GM10248 (cell line): ENCODE measurements around the gene MORN5.
A peak's percentile ranks its signal among the peaks of the same experiment; 100 is the strongest.

Experiments
- CTCF ChIA-PET: fragments of 300-600 bp; sonication (Branson Sonifier 250); formaldehyde crosslinking; extraction: SDS; loops from one replicate; lab custom pipeline; 2021; ENCODE audit warnings: antibody characterized with exemption; lab: Yijun Ruan, JAX
- POLR2A ChIA-PET: fragments of 350-650 bp; sonication (Branson Sonifier 250); formaldehyde crosslinking; extraction: SDS; loops from one replicate; lab custom pipeline; 2020; ENCODE audit warnings: antibody characterized with exemption; lab: Yijun Ruan, JAX
- DNase-seq: peaks from one replicate; pipeline ENCODE4 v3.0.0; 2012; ENCODE audit errors: extremely low spot score
- TF ChIP-seq, protein P1 (sequence below): IDR thresholded peaks from 2 replicates; pipeline ENCODE4 v1.5.1; 2012; ENCODE audit warnings: mild to moderate bottlenecking, low read depth; ENCODE audit errors: extremely low read depth, missing control alignments, control extremely low read depth

The MORN5 gene

DNA sequence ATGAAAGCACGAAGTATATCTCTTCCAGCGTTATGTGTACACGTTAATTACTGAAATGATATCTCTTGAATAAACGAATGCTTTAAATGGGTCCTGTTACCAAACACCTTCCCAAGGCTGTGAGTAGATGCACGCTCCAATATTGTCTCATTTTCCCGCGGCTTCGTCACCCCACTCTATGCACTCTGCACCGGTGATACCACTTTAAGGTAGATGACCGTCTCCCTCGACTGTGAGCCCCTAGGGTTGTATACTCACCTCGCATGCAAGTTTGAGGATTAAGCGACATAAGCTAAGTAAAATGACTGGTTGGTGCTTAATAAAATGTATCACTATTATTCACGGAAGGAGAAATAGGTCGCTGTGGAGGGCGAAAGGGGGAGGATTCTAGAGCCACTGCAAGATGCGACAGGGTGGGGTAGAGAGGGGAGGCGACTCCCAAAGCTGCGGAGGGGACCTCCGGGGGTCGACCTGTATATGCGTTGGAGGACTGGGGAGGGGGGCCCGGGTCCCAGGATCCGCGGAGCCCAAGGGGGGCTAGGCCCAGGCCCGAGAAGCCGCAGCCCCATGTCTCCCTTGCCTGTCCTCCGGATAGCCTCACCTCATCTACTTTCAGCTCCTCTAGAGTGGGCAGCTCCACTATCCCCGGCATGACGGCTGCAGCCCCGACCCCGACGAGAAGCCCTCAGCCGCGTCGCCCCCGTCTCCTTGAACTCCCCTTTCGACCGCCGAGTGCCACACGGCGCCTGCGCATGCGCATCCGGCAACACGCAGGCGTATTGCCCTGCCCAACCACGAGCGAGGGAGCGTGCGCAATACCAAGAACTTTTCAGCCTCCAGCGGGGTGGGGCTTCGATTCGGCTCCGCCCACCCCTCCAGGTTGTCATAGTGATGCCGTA, at the start of gene MORN5, which contains the start of gene NDUFA8:
TSS of gene MORN5 (plus strand) at position 883 of the 899 bp plus-strand sequence. CDS start 65 bp downstream, outside the sequence.
TSS of gene NDUFA8 (minus strand) at position 754 of the 899 bp plus-strand sequence. CDS start at position 652, 102 bp downstream.
- TF ChIP-seq, protein P1, sequence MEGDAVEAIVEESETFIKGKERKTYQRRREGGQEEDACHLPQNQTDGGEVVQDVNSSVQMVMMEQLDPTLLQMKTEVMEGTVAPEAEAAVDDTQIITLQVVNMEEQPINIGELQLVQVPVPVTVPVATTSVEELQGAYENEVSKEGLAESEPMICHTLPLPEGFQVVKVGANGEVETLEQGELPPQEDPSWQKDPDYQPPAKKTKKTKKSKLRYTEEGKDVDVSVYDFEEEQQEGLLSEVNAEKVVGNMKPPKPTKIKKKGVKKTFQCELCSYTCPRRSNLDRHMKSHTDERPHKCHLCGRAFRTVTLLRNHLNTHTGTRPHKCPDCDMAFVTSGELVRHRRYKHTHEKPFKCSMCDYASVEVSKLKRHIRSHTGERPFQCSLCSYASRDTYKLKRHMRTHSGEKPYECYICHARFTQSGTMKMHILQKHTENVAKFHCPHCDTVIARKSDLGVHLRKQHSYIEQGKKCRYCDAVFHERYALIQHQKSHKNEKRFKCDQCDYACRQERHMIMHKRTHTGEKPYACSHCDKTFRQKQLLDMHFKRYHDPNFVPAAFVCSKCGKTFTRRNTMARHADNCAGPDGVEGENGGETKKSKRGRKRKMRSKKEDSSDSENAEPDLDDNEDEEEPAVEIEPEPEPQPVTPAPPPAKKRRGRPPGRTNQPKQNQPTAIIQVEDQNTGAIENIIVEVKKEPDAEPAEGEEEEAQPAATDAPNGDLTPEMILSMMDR: no peak
- POLR2A ChIA-PET: no interaction called here

DNA sequence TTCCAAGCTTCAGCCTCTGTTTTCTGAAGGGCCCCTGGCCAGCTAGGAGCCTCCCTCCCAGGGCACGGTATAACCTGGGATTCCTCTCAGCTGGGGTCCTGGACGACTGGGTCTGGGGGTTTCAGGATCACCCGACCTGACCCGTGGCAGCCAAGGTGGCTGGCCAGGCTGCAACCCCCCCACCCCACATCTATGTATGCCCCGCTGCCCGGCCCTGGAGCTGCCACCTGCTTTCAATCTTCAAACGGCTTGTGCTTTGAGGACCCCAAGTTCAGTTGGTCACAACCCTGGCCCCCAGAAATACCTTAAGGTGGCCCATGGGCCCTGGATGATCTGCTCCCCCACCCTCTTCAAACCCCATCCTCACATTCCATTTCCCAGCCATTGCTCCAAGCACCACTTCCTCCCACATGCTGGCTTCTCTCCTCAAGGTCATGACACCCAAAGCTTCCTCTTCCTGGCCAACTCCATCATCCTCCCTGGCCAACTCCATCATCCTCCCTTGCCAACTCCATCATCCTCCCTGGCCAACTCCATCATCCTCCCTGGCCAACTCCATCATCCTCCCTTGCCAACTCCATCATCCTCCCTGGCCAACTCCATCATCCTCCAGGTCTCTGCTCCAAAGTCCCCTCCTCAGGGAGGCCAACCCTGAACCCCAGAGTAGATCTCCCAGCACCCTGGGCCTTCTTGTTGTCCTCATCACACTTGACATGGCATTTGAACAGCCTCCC, 49.4 kb upstream of the MORN5 start:
- TF ChIP-seq, protein P1: no peak
- ChIA-PET POLR2A (no interaction called here), CTCF (interaction anchor here (1.3 to 9.3 kb wide), 4 partner anchors 12 to 355 kb away, joined by 3 to 75 read pairs (median 28); no protein-coding TSS in a partner anchor)
- no peak for DNase-seq

More for the DNA sequence above, at the start of gene MORN5, which contains the start of gene NDUFA8:
- CTCF ChIA-PET: interaction anchor here (0.9 to 3.0 kb wide), 13 partner anchors 8 to 186 kb away, joined by 3 to 16 read pairs (median 3); no protein-coding TSS in a partner anchor
- DNase-seq: peak; percentile 99

DNA sequence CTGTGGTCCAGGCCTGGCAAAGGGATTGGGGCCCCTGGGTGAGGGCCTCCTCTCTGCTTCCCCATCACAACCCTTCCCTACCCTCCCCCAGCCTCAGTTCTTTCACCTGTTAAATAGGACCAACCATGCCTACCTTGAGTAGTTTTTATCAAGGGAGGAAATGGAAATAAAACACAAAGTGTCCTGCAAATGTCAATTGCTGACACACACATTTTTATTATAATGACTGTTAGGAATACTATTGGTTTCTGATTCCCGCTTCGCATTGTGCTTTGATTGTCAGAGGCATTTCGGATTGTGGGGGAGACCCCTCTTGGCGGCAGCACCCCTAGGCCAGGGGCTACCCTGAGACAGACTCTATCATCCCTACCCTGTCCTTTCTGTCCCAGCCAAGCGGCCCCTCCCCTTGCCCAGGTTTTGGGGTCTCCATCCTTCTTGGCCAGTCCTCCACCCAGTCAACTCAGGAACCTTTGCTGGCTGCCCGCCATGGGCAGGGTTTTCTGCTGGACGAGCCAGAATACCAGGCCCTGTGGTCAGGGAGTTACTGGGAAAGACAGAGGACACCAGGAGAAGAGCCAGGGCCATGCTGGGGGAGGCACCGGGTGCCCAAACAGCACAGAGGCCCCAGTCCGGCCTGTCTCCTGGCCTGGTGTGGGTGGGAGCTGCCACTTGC, 48.2 kb upstream of the MORN5 start:
- ChIA-PET POLR2A (no interaction called here), CTCF (interaction anchor here (3.9 to 9.3 kb wide), 3 partner anchors 11 to 16 kb away, joined by 12 to 75 read pairs (median 44); no protein-coding TSS in a partner anchor)
- TF ChIP-seq, protein P1: no peak
- DNase-seq: no peak

DNA sequence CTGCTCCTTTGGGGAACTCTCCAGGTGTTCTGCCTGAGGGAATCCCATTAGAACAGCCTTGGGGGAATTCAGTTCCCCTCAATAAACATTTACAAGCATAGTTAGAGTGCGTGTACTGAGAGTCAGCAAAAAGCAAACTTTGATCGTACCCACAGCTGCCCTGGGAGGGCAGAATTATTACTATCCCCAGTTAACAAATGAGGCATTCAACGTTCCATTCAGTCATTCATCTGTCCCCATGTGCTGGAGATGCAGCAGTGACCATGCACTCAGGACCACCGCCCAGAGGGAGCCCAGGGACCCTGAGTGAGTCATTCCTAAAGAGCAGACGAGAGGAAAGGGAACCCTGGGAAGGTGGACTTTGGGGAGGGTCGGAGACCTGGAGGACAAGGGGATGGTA, 47.5 kb upstream of the MORN5 start:
- TF ChIP-seq, protein P1: no peak

DNA sequence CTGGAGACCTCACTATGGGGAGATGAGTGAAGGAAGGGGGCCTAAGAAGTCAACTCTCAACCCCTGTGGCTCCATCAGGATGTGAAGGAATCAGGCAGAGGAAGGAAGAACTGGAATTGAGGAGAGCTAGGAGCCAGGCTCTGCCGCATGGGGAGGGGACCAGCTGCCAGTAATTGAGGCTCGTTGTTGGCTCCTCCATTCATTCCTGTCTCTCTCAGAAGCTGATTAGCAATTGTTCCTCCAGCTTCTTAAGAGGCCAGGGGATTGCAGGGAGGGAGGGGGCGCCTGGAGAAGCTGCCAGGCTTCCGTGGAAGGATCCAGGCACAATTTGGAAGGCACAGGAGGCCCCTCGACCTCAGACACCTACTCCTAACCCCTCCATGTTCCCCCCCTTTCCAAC, 46.1 kb upstream of the MORN5 start:
- TF ChIP-seq, protein P1: no peak
- no peak for DNase-seq
- ChIA-PET CTCF (interaction anchor here (1.4 to 9.3 kb wide), 3 partner anchors 9 to 237 kb away, joined by 4 to 75 read pairs (median 49); no protein-coding TSS in a partner anchor), POLR2A (no interaction called here)

More for the DNA sequence above, 47.5 kb upstream of the MORN5 start:
- POLR2A ChIA-PET: no interaction called here
- CTCF ChIA-PET: interaction anchor here (6.9 to 9.3 kb wide), 2 partner anchors 11 to 14 kb away, joined by 49 to 75 read pairs; no protein-coding TSS in a partner anchor
- no peak for DNase-seq
